A549 (cell line): ENCODE results near the gene PDE7B. TPM values are rescaled to one million over a fixed set of nuclear protein-coding genes. Genes with fewer than 3 reads are reported as not detected.

Source experiments
- ATAC-seq, 2 experiments: fragments of 200-7000 bp in 1 of 2; fragments of >200 bp in 1 of 2; cut with Nextera tagmentation in 1 of 2; cut with Tn5 transposase in 1 of 2; 3 replicates each; pipeline versions ENCODE4 v1.8.0 to v1.9.1; 2018 to 2020; ENCODE audit warnings: mild to moderate bottlenecking in 1 of 2, moderate library complexity in 1 of 2
- CTCF ChIA-PET: fragments of 300-600 bp; sonication (Branson Sonifier 250); formaldehyde crosslinking; extraction: SDS; loops from one replicate; lab custom pipeline; 2021; ENCODE audit warnings: antibody characterized with exemption, inconsistent platforms; lab: Yijun Ruan, JAX
- POLR2A ChIA-PET: fragments of 350-600 bp; formaldehyde crosslinking; extraction: SDS; loops from one replicate; lab custom pipeline; 2021; ENCODE audit warnings: antibody characterized with exemption, inconsistent platforms; lab: Yijun Ruan, JAX
- DNase-seq, 2 experiments: peaks; one replicate each; pipeline versions ENCODE4 v3.0.0 to v3.0.0-alpha.2; 2011 to 2016; ENCODE audit warnings: low read depth in 1 of 2, low spot score in 1 of 2
- FAIRE-seq: peaks from 2 replicates; lab custom pipeline; 2011; peaks lifted over from hg19 to GRCh38; lab: Jason Lieb, UNC
- H3K27ac ChIP-seq, 2 experiments: fragments of >200 bp; sonication (Bioruptor Twin); formaldehyde crosslinking; 3 replicates each; pipeline ENCODE4 v1.5.1; 2016 to 2017
- H3K4me1 ChIP-seq: fragments of >200 bp; sonication (Bioruptor Twin); formaldehyde crosslinking; 3 replicates; pipeline ENCODE4 v1.6.1; 2016
- H3K4me2 ChIP-seq: fragments of >200 bp; sonication (Bioruptor Twin); formaldehyde crosslinking; 3 replicates; pipeline ENCODE4 v1.6.1; 2016
- H3K4me3 ChIP-seq: fragments of >200 bp; sonication (Bioruptor Twin); formaldehyde crosslinking; 3 replicates; pipeline ENCODE4 v1.5.1; 2016
- H3K9me3 ChIP-seq: fragments of >200 bp; sonication (Bioruptor Twin); formaldehyde crosslinking; 3 replicates; pipeline ENCODE4 v1.6.1; 2016
- BCL3 ChIP-seq: fragments of >200 bp; sonication (Bioruptor Twin); formaldehyde crosslinking; IDR thresholded peaks from 3 replicates; pipeline ENCODE4 v1.6.1; 2016
- CBX2 ChIP-seq: fragments of 200-600 bp; sonication (generic); IDR thresholded peaks from 2 replicates; pipeline ENCODE4 v1.6.1; 2016; ENCODE audit warnings: low read depth, mild to moderate bottlenecking, borderline replicate concordance
- CBX8 ChIP-seq: fragments of 200-600 bp; sonication (generic); IDR thresholded peaks from 2 replicates; pipeline ENCODE4 v1.6.1; 2016
- CHD2 ChIP-seq: fragments of 150-350 bp; IDR thresholded peaks from 2 replicates; pipeline ENCODE4 v1.6.1; 2014; ENCODE audit warnings: low read length; ENCODE audit not compliant: partially characterized antibody
- CTCF ChIP-seq: fragments of >200 bp; sonication (Bioruptor Twin); formaldehyde crosslinking; IDR thresholded peaks from 3 replicates; pipeline ENCODE4 v1.5.1; 2016
- EP300 ChIP-seq, 2 experiments: fragments of >200 bp; sonication (Bioruptor Twin); formaldehyde crosslinking; IDR thresholded peaks; 2 replicates in 1 of 2; 3 replicates in 1 of 2; pipeline ENCODE4 v1.6.1; 2016 to 2017
- FOXS1 ChIP-seq: fragments of 250-450 bp; sonication (Bioruptor Pico); IDR thresholded peaks from 2 replicates; pipeline ENCODE4 v1.5.0; 2020; ENCODE audit warnings: mild to moderate bottlenecking, moderate library complexity
- HOXA7 ChIP-seq: fragments of 250-450 bp; sonication (Bioruptor Pico); IDR thresholded peaks from 2 replicates; pipeline ENCODE4 v1.5.0; 2020; ENCODE audit warnings: mild to moderate bottlenecking, moderate library complexity
- HOXB13 ChIP-seq: fragments of 250-450 bp; sonication (Bioruptor Pico); IDR thresholded peaks from 2 replicates; pipeline ENCODE4 v1.5.0; 2020; ENCODE audit warnings: low read depth, mild to moderate bottlenecking, moderate library complexity
- HOXB5 ChIP-seq: fragments of 250-450 bp; sonication (Bioruptor Pico); IDR thresholded peaks from 2 replicates; pipeline ENCODE4 v1.5.0; 2020; ENCODE audit warnings: mild to moderate bottlenecking, moderate library complexity
- JUN ChIP-seq, 2 experiments: fragments of >200 bp; sonication (Bioruptor Twin); formaldehyde crosslinking; IDR thresholded peaks; 2 replicates in 1 of 2; 3 replicates in 1 of 2; pipeline ENCODE4 v1.6.1; 2016 to 2017
- JUNB ChIP-seq: fragments of >200 bp; sonication (Bioruptor Twin); formaldehyde crosslinking; IDR thresholded peaks from 2 replicates; pipeline ENCODE4 v1.6.1; 2016
- KDM5A ChIP-seq: fragments of 200-600 bp; sonication (generic); IDR thresholded peaks from 2 replicates; pipeline ENCODE4 v1.6.1; 2016; ENCODE audit warnings: antibody characterized with exemption, mild to moderate bottlenecking
- MAFK ChIP-seq: fragments of 450-650 bp; IDR thresholded peaks from 2 replicates; pipeline ENCODE4 v1.6.1; 2014; ENCODE audit not compliant: partially characterized antibody
- MAX ChIP-seq: IDR thresholded peaks from 2 replicates; pipeline ENCODE4 v1.6.1; 2012
- NR3C1 ChIP-seq: fragments of >200 bp; sonication (Bioruptor Twin); formaldehyde crosslinking; IDR thresholded peaks from 3 replicates; pipeline ENCODE4 v1.6.1; 2017
- POLR2A ChIP-seq: IDR thresholded peaks from 2 replicates; pipeline ENCODE4 v1.6.1; 2012; ENCODE audit warnings: mild to moderate bottlenecking, low read length
- RARB ChIP-seq: fragments of 250-450 bp; sonication (Bioruptor Pico); IDR thresholded peaks from 2 replicates; pipeline ENCODE4 v1.8.0; 2021; ENCODE audit warnings: mild to moderate bottlenecking, moderate library complexity
- RCOR1 ChIP-seq: fragments of 150-350 bp; IDR thresholded peaks from 2 replicates; pipeline ENCODE4 v1.6.1; 2014; ENCODE audit warnings: antibody characterized with exemption, low read length, low read depth
- RFX5 ChIP-seq: fragments of 450-650 bp; IDR thresholded peaks from 2 replicates; pipeline ENCODE4 v1.7.1; 2014; ENCODE audit warnings: antibody characterized with exemption, mild to moderate bottlenecking, moderate library complexity
- RNF2 ChIP-seq: fragments of 200-600 bp; sonication (generic); IDR thresholded peaks from 2 replicates; pipeline ENCODE4 v1.6.1; 2016; ENCODE audit warnings: low read depth, mild to moderate bottlenecking, antibody characterized with exemption, moderate library complexity, borderline replicate concordance
- SMC3 ChIP-seq: fragments of >200 bp; sonication (Bioruptor Twin); formaldehyde crosslinking; IDR thresholded peaks from 3 replicates; pipeline ENCODE4 v1.6.1; 2018; ENCODE audit warnings: inconsistent platforms
- TFCP2L1 ChIP-seq: fragments of 250-450 bp; sonication (Bioruptor Pico); IDR thresholded peaks from 2 replicates; pipeline ENCODE4 v1.5.0; 2021; ENCODE audit warnings: mild to moderate bottlenecking
- ZC3H11A ChIP-seq: fragments of 450-650 bp; IDR thresholded peaks from 2 replicates; pipeline ENCODE4 v1.6.1; 2014; ENCODE audit warnings: antibody characterized with exemption, mild to moderate bottlenecking
- WGBS: methylation state at CpG from one replicate; pipeline ENCODE4 v1.1.6; 2017; ENCODE audit errors: missing lambda C conversion rate; 5-methylcytosine and 5-hydroxymethylcytosine counted together
- polyA minus RNA-seq: library from RNA; depleted of rRNA, polyadenylated mRNA; stranded (reverse); fragments of >200 nt; gene quantifications from 2 replicates; pipeline ENCODE4 v1.2.3, GENCODE V29; 2011; rRNA and poly(A)+ RNA removed
- polyA plus RNA-seq, 4 experiments: library from polyadenylated mRNA; depleted of rRNA in 3 of 4; stranded (reverse); fragments of >200 nt; fragmentation: RNase III in 1 of 4; extraction: RNeasy Plus Mini Kit Qiagen cat#74134 plus additional on column Dnase treatment in 1 of 4; gene quantifications; 2 replicates in 3 of 4; 3 replicates in 1 of 4; pipeline ENCODE4 v1.2.3, GENCODE V29; 2011 to 2017
- TF ChIP-seq, protein P1 (sequence below): fragments of 200-600 bp; sonication (generic); IDR thresholded peaks from 2 replicates; pipeline ENCODE4 v1.6.1; 2016; ENCODE audit warnings: antibody characterized with exemption, mild to moderate bottlenecking, moderate library complexity

PDE7B gene
- polyA plus RNA-seq (2011; rRNA removed) (13.8 and 15.7 TPM in 2 replicates), polyA plus RNA-seq (2017; fragmentation: RNase III; extraction: RNeasy Plus Mini Kit Qiagen cat#74134 plus additional on column Dnase treatment) (4.7 to 6.6 TPM (median 6.3 TPM) in 3 replicates), polyA minus RNA-seq (22.6 and 28.1 TPM in 2 replicates)
- polyA plus RNA-seq (2012; cell fraction: cytosol; rRNA removed): 5.6 and 6.4 TPM in 2 replicates
- 6.3 and 7.2 TPM in 2 replicates for polyA plus RNA-seq (2012; cell fraction: nucleus; rRNA removed)

DNA sequence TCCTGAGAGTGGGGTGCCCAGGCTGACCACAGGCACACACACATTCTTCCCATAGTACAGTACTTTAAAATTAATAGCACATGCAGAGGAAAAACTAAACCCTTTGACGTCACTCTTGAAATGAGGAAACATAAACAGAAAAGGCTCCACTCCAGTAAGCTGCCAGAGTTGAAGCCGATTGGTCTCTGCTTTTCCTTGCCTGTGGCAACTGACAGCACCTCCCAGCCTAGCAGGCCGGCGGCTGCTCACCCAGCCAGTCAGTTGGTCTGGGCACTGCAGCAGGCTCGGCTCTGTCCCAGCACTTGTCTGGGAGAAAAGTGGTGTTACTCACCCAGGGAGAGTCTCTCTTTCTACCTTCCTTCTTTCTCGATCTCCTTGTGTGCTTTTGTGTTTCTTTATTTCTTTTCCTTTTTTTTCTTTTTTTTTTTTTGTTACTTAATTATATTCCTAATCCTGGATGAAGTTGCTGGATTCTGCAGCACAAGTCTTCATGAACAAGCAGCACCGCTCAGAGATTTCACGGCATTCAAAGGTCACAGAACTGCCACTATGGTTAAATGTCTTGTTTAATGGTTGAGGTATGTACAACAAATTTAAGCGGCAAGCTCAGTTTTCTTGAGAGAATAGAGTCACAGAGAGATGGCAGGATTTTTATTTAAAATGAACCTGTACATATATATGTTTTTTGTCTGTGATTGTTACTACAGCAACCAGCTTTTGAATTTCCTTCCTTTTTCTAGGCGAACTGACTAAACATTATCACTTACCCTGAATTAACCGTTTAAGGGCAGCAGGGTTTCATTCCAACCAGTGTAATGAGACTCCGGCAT is at the start of gene PDE7B:
PDE7B (plus strand) TSS at position 260 of the 830 bp plus-strand sequence.
- TF ChIP-seq ZC3H11A: no peak
- no peak for TF ChIP-seq NR3C1
- TF ChIP-seq EP300 (IDR thresholded peaks at IDR 0.05): no peak
- peak; percentile 58; the same call in 1 of the 2 replicates for TF ChIP-seq MAX
- peak; percentile 86 for TF ChIP-seq POLR2A
- no peak for TF ChIP-seq HOXA7
- TF ChIP-seq HOXB5 (CRISPR knock-in tag): no peak
- no peak for TF ChIP-seq RFX5
- TF ChIP-seq RARB (CRISPR knock-in tag): no peak
- TF ChIP-seq, protein P1, sequence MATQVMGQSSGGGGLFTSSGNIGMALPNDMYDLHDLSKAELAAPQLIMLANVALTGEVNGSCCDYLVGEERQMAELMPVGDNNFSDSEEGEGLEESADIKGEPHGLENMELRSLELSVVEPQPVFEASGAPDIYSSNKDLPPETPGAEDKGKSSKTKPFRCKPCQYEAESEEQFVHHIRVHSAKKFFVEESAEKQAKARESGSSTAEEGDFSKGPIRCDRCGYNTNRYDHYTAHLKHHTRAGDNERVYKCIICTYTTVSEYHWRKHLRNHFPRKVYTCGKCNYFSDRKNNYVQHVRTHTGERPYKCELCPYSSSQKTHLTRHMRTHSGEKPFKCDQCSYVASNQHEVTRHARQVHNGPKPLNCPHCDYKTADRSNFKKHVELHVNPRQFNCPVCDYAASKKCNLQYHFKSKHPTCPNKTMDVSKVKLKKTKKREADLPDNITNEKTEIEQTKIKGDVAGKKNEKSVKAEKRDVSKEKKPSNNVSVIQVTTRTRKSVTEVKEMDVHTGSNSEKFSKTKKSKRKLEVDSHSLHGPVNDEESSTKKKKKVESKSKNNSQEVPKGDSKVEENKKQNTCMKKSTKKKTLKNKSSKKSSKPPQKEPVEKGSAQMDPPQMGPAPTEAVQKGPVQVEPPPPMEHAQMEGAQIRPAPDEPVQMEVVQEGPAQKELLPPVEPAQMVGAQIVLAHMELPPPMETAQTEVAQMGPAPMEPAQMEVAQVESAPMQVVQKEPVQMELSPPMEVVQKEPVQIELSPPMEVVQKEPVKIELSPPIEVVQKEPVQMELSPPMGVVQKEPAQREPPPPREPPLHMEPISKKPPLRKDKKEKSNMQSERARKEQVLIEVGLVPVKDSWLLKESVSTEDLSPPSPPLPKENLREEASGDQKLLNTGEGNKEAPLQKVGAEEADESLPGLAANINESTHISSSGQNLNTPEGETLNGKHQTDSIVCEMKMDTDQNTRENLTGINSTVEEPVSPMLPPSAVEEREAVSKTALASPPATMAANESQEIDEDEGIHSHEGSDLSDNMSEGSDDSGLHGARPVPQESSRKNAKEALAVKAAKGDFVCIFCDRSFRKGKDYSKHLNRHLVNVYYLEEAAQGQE: no peak
- no peak for TF ChIP-seq SMC3
- TF ChIP-seq TFCP2L1 (CRISPR knock-in tag): no peak
- peak; percentile 23 to 46; a peak in 3 of 5 replicates for TF ChIP-seq JUN (IDR thresholded peaks at IDR 0.05)
- TF ChIP-seq RNF2: no peak
- TF ChIP-seq CTCF: no peak
- no peak for TF ChIP-seq HOXB13 (CRISPR knock-in tag)
- TF ChIP-seq JUNB: no peak
- TF ChIP-seq FOXS1 (CRISPR knock-in tag): no peak
- TF ChIP-seq MAFK: no peak
- TF ChIP-seq, all 56 proteins: peak for 3
- DNase-seq (peak; percentile 73 to 91), FAIRE-seq (no peak), ATAC-seq (peak; percentile 98 to 99)
- POLR2A ChIA-PET: interaction anchor here (1.0 to 1.7 kb wide), 4 partner anchors 9 to 163 kb away, joined by 3 to 10 read pairs (median 3); no protein-coding TSS in a partner anchor
- peak within 1 kb of the TSS; percentile 77 to 90 for H3K27ac ChIP-seq
- peak within 1 kb of the TSS; percentile 81 for H3K4me2 ChIP-seq
- peak within 1 kb of the TSS; percentile 58 for H3K4me3 ChIP-seq
- no peaks in the 10 kb centered on the region for H3K9me3 ChIP-seq
- 3% methylated on average over 12 of the region's 12 CpGs for WGBS
- H3K4me1 ChIP-seq: peaks cover 35% of the 10 kb centered on the region
- CTCF ChIA-PET: interaction anchor here (0.9 to 1.6 kb wide), 3 partner anchors 22 to 316 kb away, joined by 3 read pairs; no protein-coding TSS in a partner anchor

- WGBS: 83% methylated on average over 2 of the region's 2 CpGs
- no peak for TF ChIP-seq RCOR1
- TF ChIP-seq BCL3: no peak
- TF ChIP-seq, protein P1: no peak
- TF ChIP-seq CBX2: no peak
- TF ChIP-seq KDM5A: no peak
- no peak for TF ChIP-seq CHD2
- no peak for TF ChIP-seq POLR2A
- no peak for TF ChIP-seq TFCP2L1 (CRISPR knock-in tag)
- no peak for TF ChIP-seq CBX8
Observed at GRCh38 chr6:135801755-135802465, 49.6 kb upstream of the PDE7B start.

More at GRCh38 chr6:135801755-135802465, 49.6 kb upstream of the PDE7B start:
- no peak overlapping the region for H3K27ac ChIP-seq
- POLR2A ChIA-PET: no interaction called here
- H3K4me2 ChIP-seq: no peak overlapping the region
- H3K4me3 ChIP-seq: no peak overlapping the region
- no peak for DNase-seq
- no peak for FAIRE-seq
- H3K9me3 ChIP-seq: no peaks in the 10 kb centered on the region
- 0 out of 3 replicates have a peak, but pooled peaks cover 4% of the 10 kb centered on the region for H3K4me1 ChIP-seq
- ATAC-seq: no peak
- CTCF ChIA-PET: no interaction called here
